ENCODE results near the gene KCNT1. TPM values are rescaled to one million over a fixed set of nuclear protein-coding genes. Genes with fewer than 3 reads are reported as not detected.
A peak's percentile ranks its signal among the peaks of the same experiment; 100 is the strongest.

Gene KCNT1
- total RNA-seq, 1 experiment from 2014 or later, result 0.68 TPM

GRCh38 chr9:135726138-135726853 lies 24.3 kb downstream of the KCNT1 start:
- H2BK12ac ChIP-seq (ENCODE audit: insufficient read length, low read depth, low read length), result no peak overlapping the region
- Mint-ChIP-seq H3K36me3 (ENCODE audit: insufficient read depth in 1 of 3, low read depth in 3 of 3) (peaks cover 3 to 9% (median 6%) of the 10 kb centered on the region in 3 experiments), H3K27ac (no peak overlapping the region), H3K4me1 (peaks cover 14 to 17% of the 10 kb centered on the region in 2 experiments), H3K4me3 (no peak overlapping the region), H3K9me3 (peaks cover 8% of the 10 kb centered on the region in 2 experiments), H3K27me3 (ENCODE audit: low read depth) (peaks cover 7% of the 10 kb centered on the region)
- H3K18ac ChIP-seq (ENCODE audit: insufficient read length, low read depth, low read length), result no peak overlapping the region
- H3K23ac ChIP-seq (ENCODE audit: insufficient read length, low read depth, low read length), result no peak overlapping the region
- H3K4ac ChIP-seq (ENCODE audit: low read depth, low read length), result no peak overlapping the region
- no peak overlapping the region for H3K14ac ChIP-seq (ENCODE audit: insufficient read depth, low read length)
- no peak overlapping the region for H4K8ac ChIP-seq (replicated peaks; ENCODE audit: insufficient read length, low read depth, low read length)
- H2AK5ac ChIP-seq (ENCODE audit: insufficient read length, low read length), result no peak overlapping the region
- no peak for DNase-seq
- no peak overlapping the region for H4K5ac ChIP-seq (ENCODE audit: insufficient read length, low read depth, low read length)
- H4K20me1 ChIP-seq (ENCODE audit: control insufficient read depth, insufficient read depth, insufficient read length), result no peaks in the 10 kb centered on the region
- H3K79me1 ChIP-seq (ENCODE audit: insufficient read depth, low read depth, low read length, poor library complexity, severe bottlenecking), result no peaks in the 10 kb centered on the region
- H3K79me2 ChIP-seq (ENCODE audit: insufficient read depth, low read length), result no peaks in the 10 kb centered on the region
- H2BK5ac ChIP-seq (ENCODE audit: insufficient read length, low read length), result no peak overlapping the region
- no peak overlapping the region for H3K56ac ChIP-seq (ENCODE audit: insufficient read length, low read depth, low read length)
- H3K27ac ChIP-seq (ENCODE audit: insufficient read length, low read depth, low read length), result no peak overlapping the region
- no peak overlapping the region for H2BK20ac ChIP-seq (ENCODE audit: low read depth, low read length, poor library complexity, severe bottlenecking)
- H3K9ac ChIP-seq (ENCODE audit: extremely low read depth, insufficient read length, low read length), result no peak overlapping the region
- 100% methylated on average over 1 of the region's 16 CpGs for WGBS (ENCODE audit: extremely low coverage, insufficient read length, low lambda C conversion rate)
- H2BK120ac ChIP-seq (ENCODE audit: low read depth, low read length, poor library complexity, severe bottlenecking), result no peak overlapping the region
- no peak overlapping the region for H4K91ac ChIP-seq (ENCODE audit: insufficient read length, low read depth, low read length)
- H3K9me3 ChIP-seq (ENCODE audit: control insufficient read depth, low read depth, low read length), result no peaks in the 10 kb centered on the region
- H3K27me3 ChIP-seq (ENCODE audit: insufficient read depth, low read length), result 0 out of 2 replicates have a peak, but pooled peaks cover 2% of the 10 kb centered on the region
- peak; percentile 38; the same call in 2 of the 3 replicates for TF ChIP-seq CTCF (conservative IDR thresholded peaks at IDR 0.05)
- H3K4me1 ChIP-seq (ENCODE audit: insufficient read depth, low read length), result no peaks in the 10 kb centered on the region; the same call in 1 of the 2 replicates
- no peak overlapping the region for H2AFZ ChIP-seq (ENCODE audit: low read length)
- no peak overlapping the region for H2BK15ac ChIP-seq (ENCODE audit: low read depth, low read length)
- no peak overlapping the region for H3K4me2 ChIP-seq (ENCODE audit: insufficient read depth, insufficient read length, low read length)
- no peaks in the 10 kb centered on the region for H3K23me2 ChIP-seq (ENCODE audit: insufficient read length, low read depth, low read length, poor library complexity, severe bottlenecking)
- H3T11ph ChIP-seq (ENCODE audit: low read length), result no peak overlapping the region
